GM18861 (cell line): ENCODE results near the gene MIF.
A peak's percentile ranks its signal among the peaks of the same experiment; 100 is the strongest.
"Not testable (repeated sequence)": the region's sequence is repeated elsewhere in the genome, so short reads cannot be mapped to it uniquely, and the experiment has no call there.

Experiments
- ATAC-seq: cut with Tn5 transposase; IDR thresholded peaks from one replicate; pipeline ENCODE4 v1.9.1; 2021; ENCODE audit not compliant: unreplicated experiment

MIF gene

GRCh38 chr22:23900227-23900626, 6.0 kb downstream of the MIF start:
- not testable (repeated sequence) for ATAC-seq

GRCh38 chr22:23901600-23901999, 7.4 kb downstream of the MIF start:
- ATAC-seq, result no peak

GRCh38 chr22:23903328-23903971, 9.3 kb downstream of the MIF start:
- no peak for ATAC-seq

- ATAC-seq, result no peak
Observed at GRCh38 chr22:23904573-23905254, 10.5 kb downstream of the MIF start.

- no peak for ATAC-seq
Observed at GRCh38 chr22:23906641-23907040, 12.5 kb downstream of the MIF start.

GRCh38 chr22:23907423-23907822, 13.2 kb downstream of the MIF start:
- not testable (repeated sequence) for ATAC-seq

- ATAC-seq, result no peak
Observed at GRCh38 chr22:23908587-23909205, 14.5 kb downstream of the MIF start.

GRCh38 chr22:23909296-23909898, 15.2 kb downstream of the MIF start:
- no peak for ATAC-seq

- no peak for ATAC-seq
Observed at GRCh38 chr22:23910496-23911190, 16.5 kb downstream of the MIF start.

- no peak for ATAC-seq
Observed at GRCh38 chr22:23911318-23911980, 17.3 kb downstream of the MIF start.

- no peak for ATAC-seq
Observed at GRCh38 chr22:23912293-23912903, 18.2 kb downstream of the MIF start.

- ATAC-seq, result no peak
Observed at GRCh38 chr22:23913306-23913660, 19.1 kb downstream of the MIF start.

GRCh38 chr22:23913661-23914353, 19.6 kb downstream of the MIF start:
- peak; percentile 88 for ATAC-seq

GRCh38 chr22:23915290-23915689, 21.1 kb downstream of the MIF start:
- no peak for ATAC-seq

- ATAC-seq, result not testable (repeated sequence)
Observed at GRCh38 chr22:23920267-23920611, 26.1 kb downstream of the MIF start.

GRCh38 chr22:23921586-23922201, 27.5 kb downstream of the MIF start:
- ATAC-seq, result not testable (repeated sequence)

GRCh38 chr22:23922921-23923320, 28.7 kb downstream of the MIF start:
- no peak for ATAC-seq

GRCh38 chr22:23925020-23925606, 30.9 kb downstream of the MIF start:
- ATAC-seq, result no peak

- no peak for ATAC-seq
Observed at GRCh38 chr22:23926561-23926960, 32.4 kb downstream of the MIF start.
